Fibroblast of skin of abdomen (primary cell): ENCODE measurements around the gene CENPO.

Source experiments
- DNase-seq: peaks from one replicate; pipeline ENCODE4 v3.0.0-alpha.2; 2013

CENPO gene

DNA sequence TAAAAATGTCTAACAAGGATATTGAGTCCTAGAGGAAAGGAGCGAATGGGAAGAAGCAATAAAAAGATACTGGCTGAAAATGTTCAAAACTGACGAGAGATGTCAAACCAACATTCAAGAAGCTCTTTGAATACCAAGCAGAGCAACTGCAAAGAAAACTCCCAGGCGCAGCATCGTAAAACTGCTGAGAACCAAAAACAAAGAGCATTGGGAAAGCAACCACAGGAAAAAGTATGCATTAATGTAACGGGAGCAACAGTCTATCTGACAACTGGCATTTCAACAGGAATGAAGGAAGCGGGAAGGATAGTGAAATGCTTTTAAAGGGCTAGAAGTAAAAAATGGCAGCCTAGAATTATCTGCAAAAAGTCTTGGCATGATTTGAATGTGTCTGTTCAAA is 73.7 kb downstream of the CENPO start:
- DNase-seq, result no peak

DNA sequence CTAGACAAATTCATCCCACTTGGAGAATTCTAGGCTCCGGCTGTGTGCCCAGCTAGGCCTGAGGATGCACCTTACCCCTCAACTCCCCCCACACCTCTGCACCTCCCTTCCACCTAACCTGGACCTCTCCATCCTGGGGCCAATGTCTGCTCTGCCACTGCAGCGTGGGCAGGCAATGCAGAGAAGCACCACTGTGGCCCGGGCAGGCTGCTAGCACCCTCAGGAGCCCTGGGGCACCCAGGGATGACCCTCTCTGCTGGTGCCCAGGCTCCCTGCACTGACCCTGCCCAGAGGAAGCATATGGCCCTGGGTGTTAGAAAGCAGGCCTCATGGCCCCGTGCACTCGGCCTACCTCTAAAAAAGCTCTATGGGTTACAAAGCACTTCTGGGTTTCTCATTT is 77.2 kb downstream of the CENPO start:
- no peak for DNase-seq

DNA sequence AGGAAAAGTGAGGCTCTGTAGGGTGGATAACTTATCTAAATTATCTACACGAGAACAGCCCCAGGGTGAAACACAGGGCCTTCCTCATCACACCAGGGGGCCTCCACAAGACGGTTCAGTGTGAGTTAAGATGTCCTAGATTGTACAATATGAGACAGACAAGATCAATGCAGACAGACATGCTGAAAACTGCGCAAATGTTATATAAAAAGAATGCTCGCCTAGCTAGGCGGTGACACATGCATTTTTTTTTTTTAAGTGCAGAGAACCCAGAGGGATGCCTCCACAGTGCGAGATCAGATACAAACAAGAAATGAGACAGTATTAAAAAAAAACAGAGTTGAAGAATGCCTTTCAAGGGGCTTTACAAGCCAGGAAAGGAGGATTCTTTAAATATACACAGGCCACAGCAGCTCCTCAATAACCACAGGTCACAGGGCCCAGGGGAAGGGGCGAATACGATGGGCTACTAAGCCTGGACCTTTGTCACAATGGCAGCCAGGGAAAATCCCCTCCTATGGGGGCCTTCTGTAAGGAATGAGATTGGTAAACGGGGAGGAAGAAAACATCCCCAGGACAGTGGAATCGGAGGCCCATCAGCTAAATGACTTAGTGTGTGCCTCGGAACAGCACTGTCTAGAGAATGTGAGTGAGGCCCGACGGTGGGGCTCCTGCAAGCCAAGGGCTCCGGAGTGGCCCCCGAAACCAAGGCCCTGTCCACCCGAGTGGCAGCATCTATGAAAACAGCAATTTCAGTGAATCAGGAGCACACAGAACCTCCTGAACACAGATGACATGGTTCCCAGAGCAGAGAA is 77.9 kb downstream of the CENPO start:
- no peak for DNase-seq

DNA sequence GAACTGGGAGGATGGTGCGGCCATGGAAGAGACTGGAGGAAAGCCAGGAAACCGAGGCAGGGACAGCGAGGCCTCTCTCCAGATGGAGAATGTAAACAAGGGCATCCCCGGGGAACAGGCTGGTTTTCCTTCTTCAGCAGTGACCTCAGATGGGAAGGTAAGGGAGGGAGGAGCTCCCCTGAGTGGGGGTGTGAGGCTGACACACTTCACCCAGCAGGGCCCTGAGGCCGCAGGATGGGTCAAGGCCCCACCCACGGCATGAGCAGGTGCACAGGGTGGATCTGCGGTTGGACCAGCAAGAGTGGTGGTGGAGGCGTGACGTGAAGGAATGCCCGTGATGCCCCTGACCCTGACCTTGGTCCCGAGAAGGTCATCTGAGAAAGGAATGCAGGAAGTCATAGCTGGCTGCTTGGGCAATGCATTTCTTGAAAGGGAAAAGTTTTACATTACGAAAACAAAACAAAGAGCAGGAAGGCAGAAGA is 78.7 kb downstream of the CENPO start:
- no peak for DNase-seq
